Prostate gland (tissue), 2 donors: ENCODE measurements around the gene TMEM258.

Experiments used
- POLR2A ChIP-seq: fragments of 450-650 bp; IDR thresholded peaks from one replicate; pipeline ENCODE4 v1.6.1; 2016; ENCODE audit warnings: antibody characterized with exemption, mild to moderate bottlenecking
- POLR2AphosphoS5 ChIP-seq: sonication (generic); formaldehyde crosslinking; IDR thresholded peaks from one replicate; pipeline ENCODE4 v1.6.1; 2017; ENCODE audit warnings: antibody characterized with exemption
- TF ChIP-seq, protein P1 (sequence below), 4 experiments: fragments of 200-600 bp in 2 of 4; fragments of 450-650 bp in 2 of 4; sonication (generic) in 2 of 4; IDR thresholded peaks; 1 replicate in 3 of 4; 2 replicates in 1 of 4; pipeline ENCODE4 v1.5.1; 2016 to 2019; ENCODE audit warnings: antibody characterized with exemption in 4 of 4, mild to moderate bottlenecking in 2 of 4, moderate library complexity in 2 of 4

DNA sequence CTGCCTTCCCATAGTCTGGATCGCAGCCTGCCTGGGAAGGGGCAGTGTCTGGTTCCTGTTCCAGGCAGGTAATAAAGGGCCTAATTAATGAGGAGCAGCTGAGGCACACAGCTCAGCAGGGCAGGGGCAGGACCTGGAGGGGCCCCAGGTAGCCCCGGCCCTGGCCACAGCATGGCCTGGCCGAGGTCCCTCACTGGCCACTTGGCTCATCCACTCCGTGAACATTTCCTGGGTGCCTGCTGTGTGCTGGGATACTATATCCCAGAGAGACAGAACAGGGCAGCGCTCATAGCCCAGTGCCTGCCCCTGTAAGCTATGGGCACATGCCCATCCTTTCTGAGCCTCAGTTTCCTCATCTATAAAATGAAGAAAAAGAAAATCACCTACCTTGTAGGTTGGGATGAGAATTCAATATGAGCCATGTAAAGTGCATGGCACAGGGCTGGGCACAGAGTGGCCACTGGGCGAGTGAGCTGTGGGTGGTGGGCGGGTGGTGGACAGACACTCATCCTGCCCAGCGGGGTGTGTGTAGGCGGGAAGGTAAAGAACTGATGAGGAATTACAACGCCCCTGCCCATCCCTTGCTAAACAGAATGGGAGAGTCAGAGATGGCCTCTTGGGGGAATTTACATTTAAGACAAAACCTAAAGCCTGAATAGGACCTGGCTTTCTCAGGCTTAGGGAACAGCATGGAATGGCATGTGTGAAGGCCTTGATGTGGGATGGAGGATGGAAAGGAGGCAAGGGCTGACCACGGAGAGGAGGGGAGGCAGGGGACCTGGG lies 30.8 kb downstream of the TMEM258 start:
- TF ChIP-seq POLR2A (no peak), POLR2AphosphoS5 (no peak)
- TF ChIP-seq, protein P1, sequence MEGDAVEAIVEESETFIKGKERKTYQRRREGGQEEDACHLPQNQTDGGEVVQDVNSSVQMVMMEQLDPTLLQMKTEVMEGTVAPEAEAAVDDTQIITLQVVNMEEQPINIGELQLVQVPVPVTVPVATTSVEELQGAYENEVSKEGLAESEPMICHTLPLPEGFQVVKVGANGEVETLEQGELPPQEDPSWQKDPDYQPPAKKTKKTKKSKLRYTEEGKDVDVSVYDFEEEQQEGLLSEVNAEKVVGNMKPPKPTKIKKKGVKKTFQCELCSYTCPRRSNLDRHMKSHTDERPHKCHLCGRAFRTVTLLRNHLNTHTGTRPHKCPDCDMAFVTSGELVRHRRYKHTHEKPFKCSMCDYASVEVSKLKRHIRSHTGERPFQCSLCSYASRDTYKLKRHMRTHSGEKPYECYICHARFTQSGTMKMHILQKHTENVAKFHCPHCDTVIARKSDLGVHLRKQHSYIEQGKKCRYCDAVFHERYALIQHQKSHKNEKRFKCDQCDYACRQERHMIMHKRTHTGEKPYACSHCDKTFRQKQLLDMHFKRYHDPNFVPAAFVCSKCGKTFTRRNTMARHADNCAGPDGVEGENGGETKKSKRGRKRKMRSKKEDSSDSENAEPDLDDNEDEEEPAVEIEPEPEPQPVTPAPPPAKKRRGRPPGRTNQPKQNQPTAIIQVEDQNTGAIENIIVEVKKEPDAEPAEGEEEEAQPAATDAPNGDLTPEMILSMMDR (IDR thresholded peaks at IDR 0.05), result no peak
